Fibroblast of lung (primary cell): ENCODE results near the gene TTBK2. TPM values are rescaled to one million over a fixed set of nuclear protein-coding genes. Genes with fewer than 3 reads are reported as not detected.
"Not testable (repeated sequence)": the region's sequence is repeated elsewhere in the genome, so short reads cannot be mapped to it uniquely, and the experiment has no call there.

ENCODE experiments used
- DNase-seq, 2 donors: peaks; one replicate each; pipeline versions ENCODE4 v3.0.0 to v3.0.0-alpha.2; 2010; ENCODE audit warnings: low read depth in 2 of 2
- H2AFZ ChIP-seq: 2 replicates; pipeline ENCODE4 v1.5.1; 2012; ENCODE audit warnings: low read length, control low read depth, inconsistent platforms
- H3K27ac ChIP-seq: 2 replicates; pipeline ENCODE4 v1.5.1; 2011; ENCODE audit warnings: low read length, control low read depth; ENCODE audit not compliant: insufficient read depth
- H3K27me3 ChIP-seq: 2 replicates; pipeline ENCODE4 v1.5.1; 2011; ENCODE audit warnings: mild to moderate bottlenecking, low read length; ENCODE audit not compliant: control insufficient read depth, insufficient read depth
- H3K36me3 ChIP-seq: 2 replicates; pipeline ENCODE4 v1.5.1; 2011; ENCODE audit warnings: low read length; ENCODE audit not compliant: control insufficient read depth, insufficient read depth
- H3K4me1 ChIP-seq: 2 replicates; pipeline ENCODE4 v1.5.1; 2011; ENCODE audit warnings: low read length; ENCODE audit not compliant: control insufficient read depth, insufficient read depth; ENCODE audit errors: extremely low read depth
- H3K4me2 ChIP-seq: 2 replicates; pipeline ENCODE4 v1.5.1; 2011; ENCODE audit warnings: low read length, control low read depth; ENCODE audit not compliant: insufficient read depth; ENCODE audit errors: extremely low read depth
- H3K4me3 ChIP-seq, 4 experiments: fragments of 200-600 bp in 1 of 4; sonication (generic) in 1 of 4; replicated peaks in 1 of 4; 2 replicates each; pipeline ENCODE4 v1.5.1; 2011 to 2016; ENCODE audit warnings: low read length in 4 of 4, low read depth in 3 of 4, mild to moderate bottlenecking in 3 of 4, control low read depth in 2 of 4, inconsistent platforms in 1 of 4, mixed read lengths in 1 of 4; ENCODE audit not compliant: insufficient read depth in 1 of 4; ENCODE audit errors: control extremely low read depth in 1 of 4
- H3K79me2 ChIP-seq: 2 replicates; pipeline ENCODE4 v1.5.1; 2012; ENCODE audit warnings: mild to moderate bottlenecking, low read length, inconsistent platforms; ENCODE audit not compliant: control insufficient read depth, insufficient read depth
- H3K9ac ChIP-seq: 2 replicates; pipeline ENCODE4 v1.5.1; 2011; ENCODE audit warnings: mild to moderate bottlenecking, low read length, control low read depth; ENCODE audit not compliant: insufficient read depth
- H3K9me3 ChIP-seq: 2 replicates; pipeline ENCODE4 v1.5.1; 2012; ENCODE audit warnings: low read depth, low read length; ENCODE audit not compliant: control insufficient read depth, insufficient read depth
- H4K20me1 ChIP-seq: 2 replicates; pipeline ENCODE4 v1.5.1; 2011; ENCODE audit warnings: low read length; ENCODE audit not compliant: control insufficient read depth, insufficient read depth; ENCODE audit errors: extremely low read depth
- EZH2 ChIP-seq: IDR thresholded peaks from 2 replicates; pipeline ENCODE4 v1.5.1; 2012; ENCODE audit warnings: low read length, control low read depth, mild to moderate bottlenecking; ENCODE audit errors: missing control alignments
- polyA plus RNA-seq, 2 donors: library from polyadenylated mRNA; depleted of rRNA in 1 of 2; stranded (reverse) in 1 of 2; unstranded in 1 of 2; fragments of >200 nt; gene quantifications; 2 replicates each; pipeline ENCODE4 v1.2.1, GENCODE V29; 2011 to 2012; ENCODE audit warnings: missing spikeins in 1 of 2
- total RNA-seq: library from RNA; depleted of rRNA; stranded (reverse); fragments of >200 nt; gene quantifications from 2 replicates; pipeline ENCODE4 v1.2.1, GENCODE V29; 2014
- TF ChIP-seq, protein P1 (sequence below), 2 donors: IDR thresholded peaks in 1 of 2; conservative IDR thresholded peaks in 1 of 2; 1 replicate in 1 of 2; 2 replicates in 1 of 2; pipeline ENCODE4 v1.5.1; 2011 to 2012; ENCODE audit warnings: low read length in 2 of 2, control low read depth in 1 of 2, inconsistent platforms in 1 of 2, low read depth in 1 of 2, mild to moderate bottlenecking in 1 of 2

TTBK2 gene
- total and polyA plus RNA-seq, 2 donors (not counting 1 experiment from before 2014, with no cell fraction given), result 5.6 to 16.2 TPM

DNA sequence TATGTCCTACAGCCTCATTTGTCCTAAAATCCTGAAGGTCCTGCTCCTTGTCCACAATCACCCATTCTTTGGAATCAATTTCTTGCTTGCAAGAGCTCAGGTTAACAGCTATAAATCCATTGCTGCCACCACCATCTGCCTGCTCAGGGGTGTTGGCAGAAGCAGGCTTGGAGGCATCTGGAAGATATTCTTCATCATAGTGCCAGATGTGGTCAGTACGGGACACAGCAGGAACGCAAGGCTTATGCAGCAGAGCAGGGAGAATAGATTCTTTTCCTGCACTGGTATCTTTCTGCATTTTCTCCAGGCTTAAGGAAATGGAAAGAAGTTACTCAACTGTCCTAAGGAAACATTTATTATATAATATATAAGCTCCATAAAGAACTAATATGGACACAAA is 145.2 kb downstream of the TTBK2 start:
- no peak overlapping the region for H3K27ac ChIP-seq
- no peaks in the 10 kb centered on the region for H3K36me3 ChIP-seq
- no peaks in the 10 kb centered on the region for H3K79me2 ChIP-seq
- H3K9ac ChIP-seq, result no peak overlapping the region
- no peak for TF ChIP-seq EZH2
- TF ChIP-seq, protein P1, sequence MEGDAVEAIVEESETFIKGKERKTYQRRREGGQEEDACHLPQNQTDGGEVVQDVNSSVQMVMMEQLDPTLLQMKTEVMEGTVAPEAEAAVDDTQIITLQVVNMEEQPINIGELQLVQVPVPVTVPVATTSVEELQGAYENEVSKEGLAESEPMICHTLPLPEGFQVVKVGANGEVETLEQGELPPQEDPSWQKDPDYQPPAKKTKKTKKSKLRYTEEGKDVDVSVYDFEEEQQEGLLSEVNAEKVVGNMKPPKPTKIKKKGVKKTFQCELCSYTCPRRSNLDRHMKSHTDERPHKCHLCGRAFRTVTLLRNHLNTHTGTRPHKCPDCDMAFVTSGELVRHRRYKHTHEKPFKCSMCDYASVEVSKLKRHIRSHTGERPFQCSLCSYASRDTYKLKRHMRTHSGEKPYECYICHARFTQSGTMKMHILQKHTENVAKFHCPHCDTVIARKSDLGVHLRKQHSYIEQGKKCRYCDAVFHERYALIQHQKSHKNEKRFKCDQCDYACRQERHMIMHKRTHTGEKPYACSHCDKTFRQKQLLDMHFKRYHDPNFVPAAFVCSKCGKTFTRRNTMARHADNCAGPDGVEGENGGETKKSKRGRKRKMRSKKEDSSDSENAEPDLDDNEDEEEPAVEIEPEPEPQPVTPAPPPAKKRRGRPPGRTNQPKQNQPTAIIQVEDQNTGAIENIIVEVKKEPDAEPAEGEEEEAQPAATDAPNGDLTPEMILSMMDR (conservative IDR thresholded peaks at IDR 0.05 in 1 of 2, IDR thresholded peaks at IDR 0.05 in 1 of 2; ENCODE audit: low read depth in 1 of 2, low read length in 2 of 2), result no peak
- no peak overlapping the region for H2AFZ ChIP-seq
- no peak overlapping the region for H3K4me2 ChIP-seq
- no peak for DNase-seq
- no peaks in the 10 kb centered on the region for H3K4me1 ChIP-seq
- no peaks in the 10 kb centered on the region for H4K20me1 ChIP-seq
- no peak overlapping the region for H3K4me3 ChIP-seq
- no peaks in the 10 kb centered on the region for H3K9me3 ChIP-seq
- H3K27me3 ChIP-seq, result no peaks in the 10 kb centered on the region

DNA sequence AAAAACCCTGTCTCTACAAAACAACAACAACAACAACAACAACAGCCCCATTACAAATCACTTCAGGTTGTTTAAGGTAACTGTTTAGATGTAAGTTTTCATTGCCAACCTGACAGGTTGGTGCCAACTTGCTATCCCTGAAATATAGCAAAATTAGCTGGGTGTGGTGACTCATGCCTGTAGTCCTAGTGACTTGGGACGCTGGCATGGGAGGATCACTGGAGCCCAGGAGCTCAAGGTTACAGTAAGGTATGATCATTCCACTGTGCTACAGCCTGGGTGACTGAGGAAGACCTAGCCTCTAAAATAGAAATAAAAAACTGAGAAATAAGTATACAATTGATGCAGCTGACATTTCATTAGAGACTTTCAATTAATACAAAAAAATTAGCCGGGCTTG is 147.7 kb downstream of the TTBK2 start:
- H3K9ac ChIP-seq, result no peak overlapping the region
- no peaks in the 10 kb centered on the region for H3K27me3 ChIP-seq
- no peaks in the 10 kb centered on the region for H4K20me1 ChIP-seq
- H3K9me3 ChIP-seq, result no peaks in the 10 kb centered on the region
- no peaks in the 10 kb centered on the region for H3K79me2 ChIP-seq
- TF ChIP-seq, protein P1 (conservative IDR thresholded peaks at IDR 0.05 in 1 of 2, IDR thresholded peaks at IDR 0.05 in 1 of 2; ENCODE audit: low read depth in 1 of 2, low read length in 2 of 2), result no peak
- no peak for TF ChIP-seq EZH2
- H3K4me3 ChIP-seq, result no peak overlapping the region
- DNase-seq, result no peak
- H3K27ac ChIP-seq, result no peak overlapping the region
- H3K4me2 ChIP-seq, result no peak overlapping the region
- no peaks in the 10 kb centered on the region for H3K36me3 ChIP-seq
- no peak overlapping the region for H2AFZ ChIP-seq
- H3K4me1 ChIP-seq, result no peaks in the 10 kb centered on the region

DNA sequence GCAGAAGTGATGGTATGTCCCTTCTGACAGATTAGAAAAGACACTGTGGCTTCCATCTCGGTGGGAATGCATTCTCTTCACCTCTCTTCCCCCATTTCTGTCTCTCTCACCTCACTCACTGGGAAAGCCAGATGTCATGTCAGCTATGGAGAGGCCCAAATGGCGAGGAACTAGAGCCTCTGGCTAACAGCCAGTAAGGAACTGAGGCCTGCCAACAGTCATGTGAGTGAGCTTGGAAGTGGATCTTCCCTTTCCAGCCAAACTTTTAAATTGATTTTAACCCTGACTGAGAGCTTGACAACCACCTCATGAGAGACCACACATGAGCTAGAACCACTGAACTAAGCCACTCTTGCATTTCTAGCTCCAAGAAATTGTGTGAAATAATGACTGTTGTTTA is 148.4 kb downstream of the TTBK2 start:
- Histone ChIP-seq H3K9ac (no peak overlapping the region), H3K9me3 (no peaks in the 10 kb centered on the region), H3K27me3 (no peaks in the 10 kb centered on the region), H2AFZ (no peak overlapping the region), H3K27ac (no peak overlapping the region), H3K36me3 (no peaks in the 10 kb centered on the region), H3K4me2 (no peak overlapping the region), H3K79me2 (no peaks in the 10 kb centered on the region), H3K4me3 (no peak overlapping the region), H3K4me1 (no peaks in the 10 kb centered on the region), H4K20me1 (no peaks in the 10 kb centered on the region)
- DNase-seq, result peak in 1 of 2 donors; percentile 11
- TF ChIP-seq, protein P1 (conservative IDR thresholded peaks at IDR 0.05 in 1 of 2, IDR thresholded peaks at IDR 0.05 in 1 of 2; ENCODE audit: low read depth in 1 of 2, low read length in 2 of 2), result no peak
- TF ChIP-seq EZH2, result no peak

DNA sequence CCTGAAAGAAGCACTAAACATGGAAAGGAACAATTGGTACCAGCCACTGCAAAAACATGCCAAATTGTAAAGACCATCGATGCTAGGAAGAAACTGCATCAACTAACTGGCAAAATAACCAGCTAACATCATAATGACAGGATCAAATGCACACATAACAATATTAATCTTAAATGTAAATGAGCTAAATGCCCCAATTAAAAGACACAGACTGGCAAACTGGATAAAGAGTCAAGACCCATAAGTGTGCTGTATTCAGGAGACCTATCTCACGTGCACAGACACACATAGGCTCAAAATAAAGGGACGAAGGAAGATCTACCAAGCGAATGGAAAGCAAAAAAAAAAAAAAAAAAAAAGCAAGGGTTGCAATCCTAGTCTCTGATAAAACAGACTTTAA is 154.5 kb downstream of the TTBK2 start:
- not testable (repeated sequence) for H4K20me1 ChIP-seq, H3K9ac ChIP-seq, H3K36me3 ChIP-seq, H3K4me3 ChIP-seq, DNase-seq, H3K79me2 ChIP-seq, H3K4me1 ChIP-seq, H3K27ac ChIP-seq, H3K9me3 ChIP-seq, H2AFZ ChIP-seq, H3K27me3 ChIP-seq, H3K4me2 ChIP-seq

DNA sequence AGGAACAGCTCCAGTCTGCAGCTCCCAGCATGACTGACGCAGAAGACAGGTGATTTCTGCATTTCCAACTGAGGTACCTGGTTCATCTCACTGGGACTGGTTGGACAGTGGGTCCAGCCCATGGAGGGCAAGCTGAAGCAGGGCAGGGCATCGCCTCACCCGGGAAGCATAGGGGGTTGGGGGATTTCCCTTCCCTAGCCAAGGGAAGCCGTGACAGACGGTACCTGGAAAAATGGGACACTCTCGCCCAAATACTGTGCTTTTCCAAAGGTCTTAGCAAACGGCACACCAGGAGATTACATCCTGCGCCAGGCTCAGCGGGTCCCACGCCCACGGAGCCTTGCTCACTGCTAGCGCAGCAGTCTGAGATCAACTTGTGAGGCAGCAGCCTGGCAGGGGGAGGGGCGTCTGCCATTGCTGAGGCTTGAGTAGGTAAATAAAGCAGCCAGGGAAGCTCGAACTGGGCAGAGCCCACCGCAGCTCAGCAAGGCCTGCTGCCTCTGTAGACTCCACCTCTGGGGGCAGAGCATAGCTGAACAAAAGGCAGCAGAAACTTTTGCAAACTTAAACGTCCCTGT is 156.3 kb downstream of the TTBK2 start:
- H3K27ac ChIP-seq, H3K9me3 ChIP-seq, H3K9ac ChIP-seq, H3K4me3 ChIP-seq, H2AFZ ChIP-seq, H4K20me1 ChIP-seq, H3K4me1 ChIP-seq, H3K36me3 ChIP-seq, H3K4me2 ChIP-seq, H3K79me2 ChIP-seq, H3K27me3 ChIP-seq: not testable (repeated sequence)
- DNase-seq, result peak in 1 of 2 donors; percentile 6
